ENCODE measurements around the gene THEM5.
"Not testable (repeated sequence)": the region's sequence is repeated elsewhere in the genome, so short reads cannot be mapped to it uniquely, and the experiment has no call there.

The THEM5 gene

GRCh38 chr1:151867321-151867720 is 13.8 kb upstream of the THEM5 start:
- DNase-seq, result no peak

- no peak for DNase-seq
These were observed 10.9 kb upstream of the THEM5 start for GRCh38 chr1:151864411-151864810.

DNA sequence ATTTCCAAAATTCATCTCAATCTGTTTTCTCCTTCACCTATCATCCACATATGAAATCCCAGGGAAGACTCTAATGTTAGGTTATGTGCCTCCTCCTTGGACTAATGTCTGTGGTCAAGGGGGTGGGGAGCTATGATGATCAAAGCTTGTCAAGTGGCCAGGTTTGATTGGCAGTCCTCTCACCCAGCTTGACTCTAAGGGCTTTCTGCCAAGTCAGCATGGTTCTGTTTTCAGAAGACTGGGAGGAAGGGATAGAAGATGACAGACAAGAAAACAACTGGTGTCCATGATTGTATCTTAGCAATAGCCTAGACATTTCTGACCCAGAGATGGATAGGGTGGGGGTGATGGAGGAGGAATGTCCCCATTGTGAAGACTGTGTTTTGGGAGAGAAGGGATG is 9.1 kb upstream of the THEM5 start:
- no peak for DNase-seq

- no peak for DNase-seq
These were observed 7.1 kb upstream of the THEM5 start for GRCh38 chr1:151860504-151861187.

GRCh38 chr1:151859891-151860293 is 6.4 kb upstream of the THEM5 start:
- DNase-seq, result no peak

GRCh38 chr1:151858886-151859665 is 5.6 kb upstream of the THEM5 start:
- DNase-seq, result no peak

DNA sequence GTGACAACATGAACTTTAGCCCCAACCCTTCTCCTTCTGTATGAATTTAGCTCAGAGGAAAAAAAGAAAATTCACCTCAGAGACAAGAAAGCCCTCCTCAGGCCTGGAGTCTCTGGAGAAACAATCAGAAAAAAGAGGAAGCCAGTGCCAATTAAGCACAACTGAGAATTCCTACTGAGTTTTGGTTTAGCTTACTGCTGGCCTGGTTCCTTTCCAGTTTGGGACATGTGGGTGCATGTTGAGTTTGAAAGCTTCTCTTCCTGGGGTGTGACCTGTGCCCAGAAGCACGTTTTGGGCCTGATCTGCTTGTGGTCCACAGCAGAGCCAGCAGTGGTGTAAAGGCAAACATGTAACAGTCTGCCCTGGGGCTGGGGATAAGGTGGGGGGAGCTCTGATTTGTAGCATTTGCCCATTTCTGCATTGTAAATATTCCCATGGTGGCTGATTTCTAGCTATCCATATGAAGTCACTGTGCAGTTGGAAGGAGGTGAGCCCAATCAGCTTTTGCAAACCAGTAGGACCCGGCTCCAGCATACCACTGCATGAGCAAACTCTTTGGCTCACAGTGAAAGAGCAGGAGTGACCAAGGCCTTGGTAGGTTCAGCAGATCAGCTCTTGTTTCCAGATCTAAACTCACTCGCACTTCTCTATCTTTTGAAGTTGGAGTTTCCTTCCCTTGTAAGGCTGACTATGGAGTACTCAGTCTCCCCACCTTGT is 4.7 kb upstream of the THEM5 start:
- no peak for DNase-seq

GRCh38 chr1:151855933-151856332 is 2.4 kb upstream of the THEM5 start:
- DNase-seq, result no peak

DNA sequence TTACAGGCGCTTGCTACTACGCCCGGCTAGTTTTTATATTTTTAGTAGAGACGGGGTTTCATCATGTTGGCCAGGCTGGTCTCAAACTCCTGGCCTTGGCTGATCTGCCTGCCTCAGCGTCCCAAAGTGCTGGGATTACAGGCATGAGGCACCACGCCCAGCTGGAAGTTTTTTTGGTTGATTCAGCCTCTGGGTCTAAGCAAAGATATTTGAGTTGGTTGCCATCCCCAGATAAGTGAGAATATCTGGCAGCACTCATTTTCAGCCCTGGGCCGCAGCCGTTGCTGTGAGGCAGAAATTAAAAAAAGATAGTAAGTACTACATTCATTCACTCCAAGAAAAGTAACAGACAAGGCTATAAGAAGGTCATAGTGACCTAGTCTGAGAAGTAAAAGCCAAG is 2.0 kb upstream of the THEM5 start:
- DNase-seq, result not testable (repeated sequence)

- no peak for DNase-seq
These were observed 1.1 kb upstream of the THEM5 start for GRCh38 chr1:151854658-151855057.

GRCh38 chr1:151852733-151853132 is 779 bp downstream of the THEM5 start:
- DNase-seq, result no peak

GRCh38 chr1:151851886-151852285 is 1.6 kb downstream of the THEM5 start:
- DNase-seq, result no peak

GRCh38 chr1:151849871-151850270 is 3.6 kb downstream of the THEM5 start:
- no peak for DNase-seq

- no peak for DNase-seq
These were observed 4.4 kb downstream of the THEM5 start for GRCh38 chr1:151849126-151849525.

DNA sequence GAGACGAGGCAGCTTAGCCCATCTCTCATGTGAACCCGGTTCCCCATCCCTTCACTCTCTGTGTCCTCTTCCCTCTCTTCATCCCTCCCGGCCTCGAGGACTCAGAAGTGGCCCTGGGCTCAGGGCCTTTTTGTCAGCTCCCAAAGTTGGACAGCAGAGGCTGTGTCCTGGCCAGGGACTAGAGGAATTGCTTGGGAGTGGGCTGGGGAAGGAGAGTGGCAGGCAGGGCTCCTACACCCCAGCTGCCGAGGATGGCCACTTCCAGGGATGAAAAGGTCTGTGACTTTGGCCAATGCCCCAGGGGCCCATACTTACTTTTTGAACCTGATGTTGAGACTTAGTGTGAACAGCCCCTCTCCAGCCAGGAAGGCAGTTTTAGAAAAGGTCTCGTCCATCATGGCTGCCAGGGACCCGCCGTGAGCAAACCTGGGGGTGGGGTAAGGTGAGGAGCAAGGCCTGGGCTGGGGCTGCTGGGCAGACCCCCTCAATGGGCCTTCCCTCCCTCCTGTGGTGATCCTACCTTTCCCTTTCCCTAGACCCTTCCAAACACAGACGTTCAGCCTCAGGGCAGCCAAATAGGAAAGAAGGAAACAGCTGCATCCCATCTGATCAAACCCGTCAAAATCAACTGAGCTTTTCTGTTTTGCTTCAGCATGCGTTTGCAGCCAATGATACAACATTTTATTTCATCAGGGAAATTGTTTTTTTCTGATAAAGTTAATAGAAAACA is 5.5 kb downstream of the THEM5 start:
- DNase-seq, result no peak

- no peak for DNase-seq
These were observed 6.8 kb downstream of the THEM5 start for GRCh38 chr1:151846686-151847237.

GRCh38 chr1:151846062-151846568 is 7.4 kb downstream of the THEM5 start:
- DNase-seq, result no peak

DNA sequence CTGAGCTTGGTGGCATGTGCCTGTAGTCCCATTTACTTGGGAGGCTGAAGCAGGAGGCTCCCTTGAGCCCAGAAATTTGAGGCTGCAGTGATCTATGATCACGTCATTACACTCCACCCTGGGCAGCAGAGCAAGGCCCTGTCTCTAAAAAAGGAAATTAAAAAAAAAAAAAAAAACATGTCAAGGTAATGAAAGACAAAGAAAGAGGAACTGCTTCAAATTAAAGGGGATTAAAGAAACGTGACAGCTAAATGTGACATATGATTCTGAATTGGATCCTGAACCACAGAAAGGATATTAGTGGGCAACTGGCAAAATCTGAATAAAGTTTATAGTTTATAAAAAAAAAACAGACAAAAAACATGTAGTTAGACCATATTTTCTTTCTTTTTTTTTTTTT is 10.1 kb downstream of the THEM5 start:
- DNase-seq, result no peak

GRCh38 chr1:151841141-151841540 is 12.4 kb downstream of the THEM5 start:
- no peak for DNase-seq

DNA sequence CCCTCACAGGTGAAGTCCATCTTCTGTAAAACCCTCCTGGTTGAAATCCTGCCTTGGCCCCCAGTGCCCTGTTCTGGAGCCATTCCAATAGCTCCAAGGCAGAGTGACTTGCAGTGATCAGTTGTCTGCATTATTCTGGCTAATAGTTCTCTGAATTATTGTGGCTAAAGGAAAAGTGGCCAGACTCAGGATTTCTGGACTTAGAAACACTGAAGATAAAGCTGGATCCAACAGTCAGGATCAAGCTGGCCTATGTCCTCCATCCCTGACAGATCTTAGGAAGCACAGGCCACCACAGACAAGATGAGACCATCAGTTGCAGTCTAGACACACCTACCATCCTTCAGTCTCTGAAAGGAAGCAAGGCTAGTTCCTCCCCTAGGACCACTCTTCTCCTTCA is 13.1 kb downstream of the THEM5 start:
- no peak for DNase-seq

GRCh38 chr1:151839457-151840403 is 13.8 kb downstream of the THEM5 start, which contains the start of gene C2CD4D:
Gene C2CD4D (minus strand): TSS chr1:151839820. CDS start chr1:151838989, 831 bp downstream.
- DNase-seq, result peak; percentile 68

All from T-helper 9 cell (primary cell).